Renal pelvis (tissue), 4 donors: ENCODE measurements around the gene CD99. TPM values are rescaled to one million over a fixed set of nuclear protein-coding genes. Genes with fewer than 3 reads are reported as not detected.
"Not testable (repeated sequence)": the region's sequence is repeated elsewhere in the genome, so short reads cannot be mapped to it uniquely, and the experiment has no call there.

Source experiments
- DNase-seq: peaks from one replicate; pipeline ENCODE4 v3.0.0-alpha.2; 2013
- polyA plus RNA-seq, 3 donors: library from polyadenylated mRNA; unstranded; fragments of 120-200 nt; gene quantifications; one replicate each; pipeline ENCODE4 v1.2.1, GENCODE V29; 2013; ENCODE audit not compliant: insufficient read length in 3 of 3

CD99 gene
- polyA plus RNA-seq, 3 donors: 130 to 209 (median 193) TPM

DNA sequence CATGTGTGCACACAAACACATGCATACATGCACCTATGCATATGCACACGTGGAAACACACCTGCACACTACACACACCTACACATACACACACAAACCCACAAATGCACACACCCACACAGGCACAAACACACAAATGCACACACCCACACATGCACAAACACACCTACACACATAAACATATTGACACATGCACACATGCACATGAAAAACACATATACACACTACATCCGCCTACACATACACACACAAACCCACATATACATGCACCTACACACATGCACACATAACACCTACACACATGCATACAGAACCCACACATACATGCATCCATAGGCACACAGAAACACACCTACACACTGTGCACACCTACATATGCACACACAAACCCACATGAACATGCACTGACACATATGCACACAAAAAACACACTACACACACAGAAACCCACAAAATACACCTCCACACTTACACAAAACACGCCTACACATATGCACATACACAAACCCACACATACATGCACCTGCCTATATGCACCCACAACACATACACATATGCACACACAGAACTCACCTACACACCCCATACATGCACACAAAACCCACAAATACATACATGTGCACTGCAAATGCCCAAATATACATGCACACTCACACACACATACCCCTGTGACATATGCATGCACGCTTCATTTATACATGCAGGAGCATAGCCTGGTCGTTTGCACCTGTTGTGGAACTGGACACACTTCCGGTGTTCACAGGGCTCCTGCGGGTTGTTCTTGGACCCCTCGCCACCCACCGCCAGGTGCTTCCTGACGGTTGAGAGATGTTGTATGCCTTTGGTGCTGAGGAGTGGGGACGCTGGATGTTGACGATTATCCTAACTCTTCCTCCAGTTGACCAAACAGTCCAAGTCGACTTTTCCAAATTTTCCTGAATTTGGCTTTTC is 22.1 kb downstream of the CD99 start:
- DNase-seq: no peak

GRCh38 chrX:2714551-2714950 is 23.5 kb downstream of the CD99 start:
- no peak for DNase-seq

GRCh38 chrX:2715066-2715600 is 24.0 kb downstream of the CD99 start:
- no peak for DNase-seq

DNA sequence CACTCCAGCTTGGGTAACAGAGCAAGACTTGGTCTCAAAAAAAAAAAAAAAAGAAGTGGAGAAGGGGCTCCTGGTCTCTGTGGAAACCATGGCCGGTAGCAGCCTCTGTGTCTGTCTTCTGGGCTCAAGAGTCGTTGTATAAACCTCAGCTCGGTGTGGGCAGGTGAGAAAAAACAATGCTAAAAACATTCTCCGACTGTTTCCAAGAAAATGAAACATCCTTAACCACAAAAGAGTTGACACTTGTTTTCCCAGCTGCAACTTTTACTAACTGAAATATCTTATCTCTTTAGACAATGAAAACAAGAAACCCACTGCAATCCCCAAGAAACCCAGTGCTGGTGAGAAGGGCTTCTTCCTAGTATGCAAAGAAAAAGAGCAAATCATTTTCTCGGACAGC is 26.2 kb downstream of the CD99 start:
- no peak for DNase-seq

- no peak for DNase-seq
Observed at GRCh38 chrX:2718821-2719220, 27.7 kb downstream of the CD99 start.

DNA sequence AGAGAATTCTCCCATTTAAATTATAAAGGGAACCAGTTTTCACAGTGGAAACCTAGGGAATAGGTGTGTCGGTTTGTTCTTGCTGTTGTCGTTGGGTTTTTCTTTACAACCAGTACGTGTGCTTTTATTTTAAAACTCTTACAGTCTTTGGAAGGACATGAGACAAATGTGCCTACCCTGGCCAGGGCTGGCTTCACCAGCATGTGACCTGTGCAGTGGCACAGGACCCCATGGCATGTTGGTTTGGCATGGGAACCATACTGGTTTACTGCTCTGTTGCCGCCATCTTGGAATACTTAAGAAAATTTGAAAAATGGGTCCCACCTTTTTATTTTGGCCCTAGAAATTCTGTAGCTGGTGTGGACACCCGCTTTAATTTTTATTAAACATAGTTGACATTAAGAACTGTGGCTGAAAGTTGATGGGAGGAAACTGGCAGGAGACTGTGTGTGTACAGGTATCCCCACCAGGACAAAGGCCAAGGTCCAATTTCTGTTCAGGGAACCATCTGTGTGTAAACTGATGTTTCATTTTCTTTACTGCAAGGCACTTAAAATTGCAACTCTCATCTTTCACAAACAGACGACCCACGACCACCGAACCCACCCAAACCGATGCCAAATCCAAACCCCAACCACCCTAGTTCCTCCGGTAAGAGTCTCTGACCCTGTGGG is 28.8 kb downstream of the CD99 start:
- no peak for DNase-seq

DNA sequence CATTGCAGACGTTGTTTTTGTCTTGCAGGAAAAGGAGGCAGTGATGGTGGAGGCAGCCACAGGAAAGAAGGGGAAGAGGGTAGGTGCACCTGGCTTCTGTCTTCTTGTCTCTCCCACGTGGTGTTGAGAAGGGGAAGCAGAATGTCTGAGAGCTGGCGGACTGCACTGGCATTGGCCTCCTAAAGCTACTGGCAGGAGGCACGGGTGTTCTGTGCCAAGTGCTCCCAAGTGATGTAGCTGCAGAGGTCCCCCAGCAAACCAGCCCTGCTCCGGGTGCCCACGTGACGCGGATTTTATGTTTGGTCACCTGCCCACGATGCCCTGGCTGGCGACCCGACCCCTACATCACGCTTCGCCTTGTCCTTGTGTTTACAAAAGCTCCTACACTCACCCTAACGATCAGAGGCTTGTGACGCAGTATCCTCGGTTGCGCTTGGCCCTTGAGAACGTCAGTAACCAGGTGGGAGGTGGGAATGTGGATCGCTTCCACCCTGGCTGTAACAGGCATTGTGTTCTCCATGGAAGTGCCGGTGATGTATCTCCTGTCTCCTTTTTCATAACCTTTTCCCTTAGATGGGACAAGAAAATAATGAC is 32.3 kb downstream of the CD99 start:
- DNase-seq: no peak

DNA sequence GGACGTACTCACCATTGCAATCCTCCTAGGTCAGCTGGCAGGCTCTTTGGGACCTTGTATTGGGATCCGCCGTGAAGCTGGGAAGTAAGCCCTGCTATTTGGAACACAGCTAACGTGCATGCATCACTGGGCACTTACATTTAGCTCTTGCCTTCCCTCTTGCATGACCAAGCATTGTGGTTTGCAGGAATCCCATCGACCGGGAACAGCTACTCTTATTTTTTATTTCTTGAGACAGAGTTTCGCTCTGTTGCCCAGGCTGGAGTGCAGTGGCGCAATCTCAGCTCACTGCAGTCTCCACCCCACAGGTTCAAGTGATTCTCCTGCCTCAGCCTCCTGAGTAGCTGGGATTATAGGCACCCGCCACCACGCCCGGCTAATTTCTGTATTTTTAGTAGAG is 36.2 kb downstream of the CD99 start:
- not testable (repeated sequence) for DNase-seq

GRCh38 chrX:2732076-2732475 is 41.0 kb downstream of the CD99 start:
- no peak for DNase-seq

DNA sequence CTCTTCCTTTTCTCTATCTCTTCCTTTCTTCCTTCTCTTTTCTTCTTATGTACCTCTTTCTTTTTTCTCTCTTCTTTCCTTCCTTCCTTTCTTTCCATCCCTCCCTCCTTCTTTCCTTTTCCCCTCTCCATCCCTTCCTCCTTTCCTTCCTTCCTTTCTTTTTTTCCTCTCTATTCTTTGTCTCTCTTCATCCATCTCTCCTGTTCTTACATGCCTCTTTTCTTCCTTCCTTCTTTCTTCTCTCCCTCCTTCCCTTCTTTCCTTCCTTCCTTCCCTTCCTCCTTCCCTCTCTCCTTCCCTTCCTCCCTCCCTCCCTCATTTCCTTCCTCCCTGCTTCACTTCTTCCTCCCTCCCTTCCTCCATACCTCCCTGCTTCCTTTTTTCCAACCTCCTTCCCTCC is 41.6 kb downstream of the CD99 start:
- no peak for DNase-seq

- DNase-seq: no peak
Observed at GRCh38 chrX:2733286-2733685, 42.2 kb downstream of the CD99 start.

GRCh38 chrX:2735270-2735669 is 44.2 kb downstream of the CD99 start:
- no peak for DNase-seq

DNA sequence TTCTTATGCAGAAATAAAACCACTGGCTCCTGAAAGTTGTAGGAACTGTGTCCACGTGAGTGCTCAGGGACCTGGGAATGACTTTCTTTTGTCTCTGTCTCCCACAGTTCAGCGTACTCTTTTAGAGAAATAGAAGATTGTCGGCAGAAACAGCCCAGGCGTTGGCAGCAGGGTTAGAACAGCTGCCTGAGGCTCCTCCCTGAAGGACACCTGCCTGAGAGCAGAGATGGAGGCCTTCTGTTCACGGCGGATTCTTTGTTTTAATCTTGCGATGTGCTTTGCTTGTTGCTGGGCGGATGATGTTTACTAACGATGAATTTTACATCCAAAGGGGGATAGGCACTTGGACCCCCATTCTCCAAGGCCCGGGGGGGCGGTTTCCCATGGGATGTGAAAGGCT is 49.6 kb downstream of the CD99 start:
- no peak for DNase-seq

- no peak for DNase-seq
Observed at GRCh38 chrX:2741386-2741785, 50.3 kb downstream of the CD99 start.

GRCh38 chrX:2746250-2746649 is 55.2 kb downstream of the CD99 start:
- not testable (repeated sequence) for DNase-seq

DNA sequence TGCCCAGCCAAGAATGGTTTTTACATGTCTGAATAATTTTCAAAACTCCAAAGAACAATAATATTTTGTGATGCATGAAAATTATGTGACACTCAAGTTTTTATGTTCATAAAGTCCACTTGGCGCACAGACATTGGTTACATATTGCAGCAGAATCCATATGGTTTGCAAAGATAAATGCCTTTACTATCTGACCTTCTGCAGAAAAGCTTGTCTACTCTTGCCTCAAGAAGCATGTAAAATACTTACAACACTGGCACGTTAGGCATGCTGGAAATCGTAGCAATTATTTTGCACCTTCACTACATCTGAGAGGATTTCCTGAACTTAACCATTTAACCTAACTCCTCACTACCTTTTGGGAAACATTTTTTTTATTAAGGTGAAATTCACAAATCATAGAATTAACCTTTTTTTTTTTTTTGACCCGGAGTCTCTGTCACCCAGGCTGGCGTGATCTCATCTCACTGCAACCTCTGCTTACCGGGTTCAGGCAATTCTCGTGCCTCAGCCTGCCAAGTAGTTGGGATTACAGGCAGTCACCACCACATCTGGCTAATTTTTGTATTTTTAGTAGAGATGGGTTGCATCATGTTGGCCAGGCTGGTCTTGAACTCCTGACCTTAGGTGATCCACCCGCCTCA is 57.2 kb downstream of the CD99 start:
- DNase-seq: no peak

DNA sequence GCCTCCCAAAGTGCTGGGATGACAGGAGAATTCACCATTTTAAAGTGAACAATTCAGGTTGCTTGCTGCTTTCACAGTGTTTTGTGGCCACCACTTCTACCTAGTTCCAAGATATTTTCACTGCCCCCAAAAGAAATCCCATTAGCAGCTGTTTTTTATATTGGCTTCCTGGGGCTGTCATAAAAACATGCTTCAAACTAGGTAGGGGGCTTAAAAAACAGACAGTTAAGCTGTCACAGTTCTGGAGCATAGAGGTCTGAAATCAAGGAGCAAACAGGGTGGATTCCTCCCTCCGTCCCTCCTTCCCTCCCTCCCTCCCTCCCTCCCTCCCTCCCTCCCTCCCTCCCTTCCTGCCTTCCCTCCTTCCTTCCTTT is 57.7 kb downstream of the CD99 start:
- no peak for DNase-seq

GRCh38 chrX:2751291-2751690 is 60.2 kb downstream of the CD99 start:
- no peak for DNase-seq

DNA sequence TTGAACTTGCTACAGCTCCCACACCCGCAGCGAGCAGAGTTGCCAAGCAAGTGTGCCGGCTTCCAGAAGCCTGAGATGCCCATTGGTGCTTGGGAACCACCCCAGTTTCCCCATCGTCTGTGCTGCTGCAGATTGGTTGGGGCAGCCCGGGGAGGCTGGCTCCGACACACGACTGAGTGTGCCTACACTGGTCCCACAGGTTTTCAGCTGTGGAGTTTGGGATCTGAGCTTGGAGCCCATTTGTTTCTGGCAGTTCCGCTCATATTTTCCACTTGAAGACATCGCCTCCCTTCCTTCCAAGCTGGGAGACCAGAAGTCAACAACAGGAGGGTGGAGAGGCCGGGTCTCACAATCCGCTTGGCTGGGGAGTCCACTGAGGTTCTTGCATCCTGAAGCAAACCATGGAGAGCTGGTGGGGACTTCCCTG is 60.8 kb downstream of the CD99 start, which contains the start of gene XG:
Gene XG (plus strand): TSS at position 167 of the 427 bp plus-strand sequence. CDS start 235 bp downstream, at position 402.
- DNase-seq: not testable (repeated sequence)

- DNase-seq: not testable (repeated sequence)
Observed at GRCh38 chrX:2752441-2752840, 61.3 kb downstream of the CD99 start.

DNA sequence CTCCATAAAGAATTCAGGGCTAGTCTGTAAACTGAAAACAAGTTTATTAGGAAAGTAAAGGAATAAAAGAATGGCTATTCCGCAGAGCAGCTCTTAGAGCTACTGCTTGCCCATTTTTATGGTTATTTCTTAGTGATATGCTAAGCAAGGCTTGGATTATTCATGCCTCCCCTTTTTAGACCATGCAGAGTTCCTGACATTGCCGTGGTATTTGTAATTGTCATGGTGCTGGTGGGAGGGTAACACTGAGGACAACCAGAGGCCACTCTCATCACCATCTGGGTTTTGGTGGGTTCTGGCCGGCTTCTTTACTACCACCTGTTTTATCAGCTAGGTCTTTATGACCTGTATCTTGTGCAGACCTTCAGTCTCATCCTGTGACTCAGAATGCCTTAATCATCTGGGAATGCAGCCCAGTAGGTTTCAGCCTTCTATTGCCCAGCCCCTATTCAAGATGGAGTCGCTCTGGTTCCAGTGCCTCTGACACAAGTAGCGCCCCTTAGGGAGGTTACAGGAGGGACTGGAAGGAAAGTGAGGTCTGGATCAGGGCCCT is 64.1 kb downstream of the CD99 start:
- not testable (repeated sequence) for DNase-seq

DNA sequence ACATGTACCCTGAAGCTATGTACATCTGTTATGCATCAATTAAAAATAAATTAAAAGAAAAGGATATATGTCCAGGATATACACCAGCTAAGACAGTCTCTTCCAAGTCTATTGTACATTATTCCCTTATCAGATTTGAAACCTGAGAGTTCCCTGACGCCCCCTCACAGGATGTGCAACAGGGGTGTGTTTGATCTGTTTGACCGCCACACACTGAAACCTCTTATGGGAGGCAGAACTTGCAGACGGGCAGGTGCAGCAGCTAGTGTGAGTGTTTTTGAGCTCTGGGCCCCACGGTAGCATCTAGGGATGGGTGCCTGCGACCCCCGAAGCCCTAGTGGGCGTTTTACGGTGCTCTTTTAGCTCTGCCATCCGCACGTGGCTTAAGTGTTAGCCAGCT is 65.5 kb downstream of the CD99 start:
- DNase-seq: no peak
